OCI-LY3 (cell line): ENCODE data around the gene FZD2.

Source experiments
- CTCF ChIP-seq: fragments of 200-600, 300-600 bp; sonication (generic); IDR thresholded peaks from 2 replicates; pipeline ENCODE4 v1.5.1; 2014; ENCODE audit warnings: antibody characterized with exemption, low read length, low read depth
- EZH2phosphoT487 ChIP-seq: fragments of 200-600 bp; shearing (Covaris generic); IDR thresholded peaks from 2 replicates; pipeline ENCODE4 v1.6.1; 2018; ENCODE audit warnings: antibody characterized with exemption, mixed run types, low read depth

- TF ChIP-seq CTCF = no peak
- no peak for TF ChIP-seq EZH2phosphoT487
Measured at GRCh38 chr17:44530896-44531418, 26.3 kb upstream of the FZD2 start.
